ENCODE data around the gene MBNL1. TPM values are rescaled to one million over a fixed set of nuclear protein-coding genes. Genes with fewer than 3 reads are reported as not detected.

The MBNL1 gene
- total and polyA plus RNA-seq, 3 donors from 2014 or later: 36.5 to 167 (median 145) TPM

- WGBS, 2 donors: 54 to 60% methylated on average over 1 of the region's 1 CpG
- peak overlapping the region in 1 of 2 donors; percentile 43 for H3K27ac ChIP-seq
- no peak overlapping the region for H3K4me3 ChIP-seq
- intact Hi-C loops (cut with DNase I; ENCODE audit: low total_unique reads): no loop called here
- TF ChIP-seq CTCF (IDR thresholded peaks at IDR 0.05): no peak
- no peak for TF ChIP-seq POLR2A (IDR thresholded peaks at IDR 0.05)
- DNase-seq: no peak
- H3K27me3 ChIP-seq: no peaks in the 10 kb centered on the region
- H3K9me3 ChIP-seq: no peaks in the 10 kb centered on the region
- H3K4me1 ChIP-seq: peaks cover 38% of the 10 kb centered on the region
- no peaks in the 10 kb centered on the region for H3K36me3 ChIP-seq (ENCODE audit: low read depth, missing control alignments)
Measured at GRCh38 chr3:152383136-152383606, 114.4 kb downstream of the MBNL1 start.

- H3K4me1 ChIP-seq: peaks cover 38% of the 10 kb centered on the region
- no peak overlapping the region for H3K4me3 ChIP-seq
- TF ChIP-seq CTCF (IDR thresholded peaks at IDR 0.05) (no peak), POLR2A (IDR thresholded peaks at IDR 0.05) (no peak)
- no peaks in the 10 kb centered on the region for H3K36me3 ChIP-seq (ENCODE audit: low read depth, missing control alignments)
- H3K9me3 ChIP-seq: no peaks in the 10 kb centered on the region
- peak overlapping the region in 1 of 2 donors; percentile 43 for H3K27ac ChIP-seq
- no peaks in the 10 kb centered on the region for H3K27me3 ChIP-seq
- DNase-seq: no peak
- intact Hi-C loops (cut with DNase I; ENCODE audit: low total_unique reads): no loop called here
Measured at GRCh38 chr3:152384412-152384811, 115.7 kb downstream of the MBNL1 start.

- H3K4me3 ChIP-seq: no peak overlapping the region
- intact Hi-C loops (cut with DNase I; ENCODE audit: low total_unique reads): no loop called here
- no peaks in the 10 kb centered on the region for H3K9me3 ChIP-seq
- no peaks in the 10 kb centered on the region for H3K36me3 ChIP-seq (ENCODE audit: low read depth, missing control alignments)
- TF ChIP-seq CTCF (IDR thresholded peaks at IDR 0.05) (no peak), POLR2A (IDR thresholded peaks at IDR 0.05) (no peak)
- peak overlapping the region in 1 of 2 donors; percentile 43 for H3K27ac ChIP-seq
- WGBS, 2 donors: 37 to 65% methylated on average over 1 of the region's 1 CpG
- DNase-seq: no peak
- H3K4me1 ChIP-seq: peaks cover 27% of the 10 kb centered on the region
- H3K27me3 ChIP-seq: no peaks in the 10 kb centered on the region
Measured at GRCh38 chr3:152385761-152386160, 117.0 kb downstream of the MBNL1 start.

- no peak for TF ChIP-seq CTCF (IDR thresholded peaks at IDR 0.05)
- no peak for TF ChIP-seq POLR2A (IDR thresholded peaks at IDR 0.05)
- Histone ChIP-seq H3K27ac (no peak overlapping the region), H3K36me3 (ENCODE audit: low read depth, missing control alignments) (no peaks in the 10 kb centered on the region), H3K9me3 (no peaks in the 10 kb centered on the region), H3K4me3 (no peak overlapping the region), H3K27me3 (no peaks in the 10 kb centered on the region), H3K4me1 (peaks cover 24% of the 10 kb centered on the region)
- intact Hi-C loops (cut with DNase I; ENCODE audit: low total_unique reads): no loop called here
- no peak for DNase-seq
Measured at GRCh38 chr3:152386208-152386607, 117.5 kb downstream of the MBNL1 start.

- no peak for DNase-seq
- no peaks in the 10 kb centered on the region for H3K36me3 ChIP-seq (ENCODE audit: low read depth, missing control alignments)
- H3K27me3 ChIP-seq: no peaks in the 10 kb centered on the region
- 91 to 93% methylated on average over 1 of the region's 1 CpG for WGBS, 2 donors
- intact Hi-C loops (cut with DNase I; ENCODE audit: low total_unique reads): no loop called here
- no peak for TF ChIP-seq CTCF (IDR thresholded peaks at IDR 0.05)
- no peak overlapping the region for H3K27ac ChIP-seq
- peaks cover 17% of the 10 kb centered on the region for H3K4me1 ChIP-seq
- H3K4me3 ChIP-seq: no peak overlapping the region
- H3K9me3 ChIP-seq: no peaks in the 10 kb centered on the region
Measured at GRCh38 chr3:152388631-152389030, 119.9 kb downstream of the MBNL1 start.

All from testis (tissue), 3 donors.